UCSD-AML1 (cell line): ENCODE results near the gene FNDC11.
"Not testable (repeated sequence)": the region's sequence is repeated elsewhere in the genome, so short reads cannot be mapped to it uniquely, and the experiment has no call there.

Experiments used
- DNase-seq: peaks from one replicate; lab custom pipeline; 2025; ENCODE audit not compliant: unreplicated experiment; lab: John Stamatoyannopoulos, UW

Gene FNDC11

GRCh38 chr20:63553933-63554290, at the start of gene FNDC11:
Gene FNDC11 (plus strand): TSS chr20:63554159. CDS start chr20:63555664, 1,505 bp downstream.
- DNase-seq, result peak; percentile 52

- no peak for DNase-seq
Measured at GRCh38 chr20:63504642-63505041, 49.3 kb upstream of the FNDC11 start.

- DNase-seq, result no peak
Measured at GRCh38 chr20:63505281-63505680, 48.7 kb upstream of the FNDC11 start.

- no peak for DNase-seq
Measured at GRCh38 chr20:63505723-63506122, 48.2 kb upstream of the FNDC11 start.

- DNase-seq, result no peak
Measured at GRCh38 chr20:63507083-63507743, 46.7 kb upstream of the FNDC11 start.

GRCh38 chr20:63508072-63508768, 45.7 kb upstream of the FNDC11 start:
- peak; percentile 48 for DNase-seq

GRCh38 chr20:63509088-63509564, 44.8 kb upstream of the FNDC11 start:
- DNase-seq, result no peak

GRCh38 chr20:63513207-63513606, 40.8 kb upstream of the FNDC11 start:
- no peak for DNase-seq

GRCh38 chr20:63514520-63514919, 39.4 kb upstream of the FNDC11 start:
- not testable (repeated sequence) for DNase-seq

GRCh38 chr20:63517376-63518309, 36.3 kb upstream of the FNDC11 start:
- DNase-seq, result no peak

GRCh38 chr20:63518351-63518861, 35.6 kb upstream of the FNDC11 start:
- DNase-seq, result no peak

GRCh38 chr20:63518946-63519667, 34.9 kb upstream of the FNDC11 start:
- DNase-seq, result no peak

GRCh38 chr20:63519668-63520503, 34.1 kb upstream of the FNDC11 start:
- peak; percentile 81 for DNase-seq

GRCh38 chr20:63520504-63520933, 33.4 kb upstream of the FNDC11 start, which contains the start of gene PPDPF:
Gene PPDPF (plus strand): TSS chr20:63520765. CDS start chr20:63521309, 544 bp downstream.
- DNase-seq, result peak; percentile 87

- DNase-seq, result peak; percentile 73
Measured at GRCh38 chr20:63520934-63521601, 32.9 kb upstream of the FNDC11 start.

GRCh38 chr20:63521602-63522001, 32.4 kb upstream of the FNDC11 start:
- no peak for DNase-seq

- DNase-seq, result no peak
Measured at GRCh38 chr20:63522091-63522868, 31.7 kb upstream of the FNDC11 start.

GRCh38 chr20:63522981-63523611, 30.9 kb upstream of the FNDC11 start:
- DNase-seq, result no peak
